NT2/D1 (cell line): ENCODE measurements around the gene YEATS4.

Experiments
- DNase-seq: peaks from one replicate; pipeline ENCODE4 v3.0.0-alpha.2; 2011; ENCODE audit warnings: low read depth, low spot score
- H3K27me3 ChIP-seq: 2 replicates; pipeline ENCODE4 v1.6.0; 2011; ENCODE audit warnings: mild to moderate bottlenecking; ENCODE audit not compliant: insufficient read length, insufficient read depth
- H3K36me3 ChIP-seq: 2 replicates; pipeline ENCODE4 v1.6.1; 2011; ENCODE audit warnings: mild to moderate bottlenecking, low read length, mixed read lengths; ENCODE audit not compliant: insufficient read depth, insufficient read length
- H3K4me1 ChIP-seq: 2 replicates; pipeline ENCODE4 v1.5.1; 2011; ENCODE audit not compliant: insufficient read depth, insufficient read length
- H3K4me3 ChIP-seq: 2 replicates; pipeline ENCODE4 v1.5.1; 2011; ENCODE audit warnings: low read depth; ENCODE audit not compliant: insufficient read length
- H3K9ac ChIP-seq: 2 replicates; pipeline ENCODE4 v1.6.0; 2011; ENCODE audit warnings: low read depth; ENCODE audit not compliant: insufficient read length
- H3K9me3 ChIP-seq: 2 replicates; pipeline ENCODE4 v1.5.1; 2011; ENCODE audit warnings: mild to moderate bottlenecking, low read length; ENCODE audit not compliant: insufficient read depth
- SUZ12 ChIP-seq: IDR thresholded peaks from 2 replicates; pipeline ENCODE4 v1.6.1; 2011; ENCODE audit not compliant: insufficient read length, insufficient read depth; ENCODE audit errors: extremely low read depth
- YY1 ChIP-seq: IDR thresholded peaks from 2 replicates; pipeline ENCODE4 v1.6.1; 2011; ENCODE audit not compliant: insufficient read length, insufficient read depth
- ZNF274 ChIP-seq: IDR thresholded peaks from 2 replicates; pipeline ENCODE4 v1.6.1; 2011; ENCODE audit warnings: mild to moderate bottlenecking, low read depth, low read length

The YEATS4 gene

GRCh38 chr12:69337311-69338090, 22.0 kb upstream of the YEATS4 start:
- no peaks in the 10 kb centered on the region for H3K36me3 ChIP-seq
- TF ChIP-seq ZNF274, result no peak
- no peak for TF ChIP-seq YY1
- TF ChIP-seq SUZ12, result no peak

GRCh38 chr12:69338120-69338859, 21.3 kb upstream of the YEATS4 start:
- no peak for DNase-seq
- no peaks in the 10 kb centered on the region for H3K36me3 ChIP-seq
- H3K4me3 ChIP-seq, result no peak overlapping the region
- no peaks in the 10 kb centered on the region for H3K4me1 ChIP-seq
- H3K9ac ChIP-seq, result no peak overlapping the region
- TF ChIP-seq ZNF274 (no peak), YY1 (no peak), SUZ12 (no peak)
- no peaks in the 10 kb centered on the region for H3K27me3 ChIP-seq
- H3K9me3 ChIP-seq, result no peaks in the 10 kb centered on the region

More at GRCh38 chr12:69337311-69338090, 22.0 kb upstream of the YEATS4 start:
- no peak overlapping the region for H3K4me3 ChIP-seq
- DNase-seq, result no peak
- H3K27me3 ChIP-seq, result no peaks in the 10 kb centered on the region
- no peaks in the 10 kb centered on the region for H3K9me3 ChIP-seq
- no peaks in the 10 kb centered on the region for H3K4me1 ChIP-seq
- H3K9ac ChIP-seq, result no peak overlapping the region

- DNase-seq, result no peak
- TF ChIP-seq ZNF274, result no peak
- TF ChIP-seq SUZ12, result no peak
- TF ChIP-seq YY1, result no peak
- Histone ChIP-seq H3K4me1 (no peaks in the 10 kb centered on the region), H3K9ac (no peak overlapping the region), H3K36me3 (no peaks in the 10 kb centered on the region), H3K4me3 (no peak overlapping the region), H3K9me3 (no peaks in the 10 kb centered on the region), H3K27me3 (no peaks in the 10 kb centered on the region)
Observed at GRCh38 chr12:69338936-69339335, 20.6 kb upstream of the YEATS4 start.

GRCh38 chr12:69339999-69340398, 19.5 kb upstream of the YEATS4 start:
- DNase-seq, result no peak
- no peak overlapping the region for H3K4me3 ChIP-seq
- no peak overlapping the region for H3K9ac ChIP-seq
- no peaks in the 10 kb centered on the region for H3K4me1 ChIP-seq
- no peaks in the 10 kb centered on the region for H3K9me3 ChIP-seq
- no peaks in the 10 kb centered on the region for H3K36me3 ChIP-seq
- TF ChIP-seq SUZ12, result no peak
- no peak for TF ChIP-seq ZNF274
- no peak for TF ChIP-seq YY1
- no peaks in the 10 kb centered on the region for H3K27me3 ChIP-seq

- no peak for DNase-seq
- no peaks in the 10 kb centered on the region for H3K27me3 ChIP-seq
- H3K4me3 ChIP-seq, result no peak overlapping the region
- no peak for TF ChIP-seq SUZ12
- TF ChIP-seq ZNF274, result no peak
- no peak for TF ChIP-seq YY1
- H3K9me3 ChIP-seq, result no peaks in the 10 kb centered on the region
- no peaks in the 10 kb centered on the region for H3K36me3 ChIP-seq
- H3K4me1 ChIP-seq, result no peaks in the 10 kb centered on the region
- no peak overlapping the region for H3K9ac ChIP-seq
Observed at GRCh38 chr12:69341328-69341727, 18.2 kb upstream of the YEATS4 start.

- no peaks in the 10 kb centered on the region for H3K36me3 ChIP-seq
- no peak overlapping the region for H3K9ac ChIP-seq
- no peaks in the 10 kb centered on the region for H3K9me3 ChIP-seq
- TF ChIP-seq SUZ12 (no peak), ZNF274 (no peak), YY1 (no peak)
- no peak overlapping the region for H3K4me3 ChIP-seq
- H3K27me3 ChIP-seq, result no peaks in the 10 kb centered on the region
- no peaks in the 10 kb centered on the region for H3K4me1 ChIP-seq
- no peak for DNase-seq
Observed at GRCh38 chr12:69342421-69342820, 17.1 kb upstream of the YEATS4 start.

- Histone ChIP-seq H3K9me3 (no peaks in the 10 kb centered on the region), H3K4me1 (no peaks in the 10 kb centered on the region), H3K9ac (no peak overlapping the region)
Observed at GRCh38 chr12:69343357-69343756, 16.2 kb upstream of the YEATS4 start.

More at GRCh38 chr12:69343357-69343756, 16.2 kb upstream of the YEATS4 start:
- no peak for DNase-seq
- Histone ChIP-seq H3K36me3 (no peaks in the 10 kb centered on the region), H3K4me3 (no peak overlapping the region), H3K27me3 (no peaks in the 10 kb centered on the region)
- TF ChIP-seq YY1, result no peak
- TF ChIP-seq ZNF274, result no peak
- TF ChIP-seq SUZ12, result no peak
